HEK293 (cell line): ENCODE measurements around the gene TSPAN7.

Source experiments
- ZBTB10 ChIP-seq: fragments of 450-650 bp; formaldehyde crosslinking; IDR thresholded peaks from 2 replicates; pipeline ENCODE4 v1.5.1; 2016; ENCODE audit warnings: missing biosample characterization, missing genetic modification characterization
- ZBTB26 ChIP-seq: fragments of 450-650 bp; formaldehyde crosslinking; optimal IDR thresholded peaks from 2 replicates; pipeline ENCODE3; 2016; ENCODE audit warnings: missing biosample characterization, mild to moderate bottlenecking, missing genetic modification characterization
- ZNF157 ChIP-seq: fragments of 450-650 bp; formaldehyde crosslinking; IDR thresholded peaks from 2 replicates; pipeline ENCODE4 v1.5.1; 2016; ENCODE audit warnings: missing biosample characterization, missing genetic modification characterization
- ZNF302 ChIP-seq: fragments of 450-650 bp; formaldehyde crosslinking; IDR thresholded peaks from 2 replicates; pipeline ENCODE4 v1.5.1; 2016; ENCODE audit warnings: missing biosample characterization, missing genetic modification characterization, low read depth
- TF ChIP-seq, protein P1 (sequence below): fragments of 450-650 bp; formaldehyde crosslinking; IDR thresholded peaks from 2 replicates; pipeline ENCODE4 v1.5.1; 2016; ENCODE audit warnings: missing biosample characterization, missing genetic modification characterization
- TF ChIP-seq, protein P2 (sequence below): fragments of 450-650 bp; formaldehyde crosslinking; IDR thresholded peaks from 2 replicates; pipeline ENCODE4 v1.5.1; 2016; ENCODE audit warnings: missing biosample characterization, missing genetic modification characterization, borderline replicate concordance
- TF ChIP-seq, protein P3 (sequence below): sonication (generic); formaldehyde crosslinking; IDR thresholded peaks from 2 replicates; pipeline ENCODE4 v1.8.1; 2022; ENCODE audit warnings: mild to moderate bottlenecking, moderate library complexity, missing genetic modification reagents

DNA sequence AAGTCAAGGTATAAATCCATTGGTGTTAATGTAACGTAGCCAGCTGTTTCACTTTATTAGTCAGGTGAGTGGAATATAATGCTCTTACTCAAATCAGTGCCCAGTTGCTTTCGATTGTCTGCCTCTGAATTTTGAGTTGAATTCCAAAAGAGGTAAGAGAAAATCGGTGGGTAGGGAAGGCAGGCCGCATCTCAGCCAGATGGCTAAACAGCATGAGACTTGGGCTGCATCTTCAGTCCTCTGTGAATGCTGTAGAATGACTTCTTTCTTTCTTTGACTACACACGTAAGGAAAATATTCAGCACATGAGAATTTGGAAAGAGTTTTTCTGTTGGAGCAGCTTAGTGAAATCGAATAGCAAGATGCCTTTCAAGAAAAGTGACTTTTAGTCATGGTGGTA is 49.5 kb downstream of the TSPAN7 start:
- no peak for TF ChIP-seq ZBTB26
- TF ChIP-seq, protein P1, sequence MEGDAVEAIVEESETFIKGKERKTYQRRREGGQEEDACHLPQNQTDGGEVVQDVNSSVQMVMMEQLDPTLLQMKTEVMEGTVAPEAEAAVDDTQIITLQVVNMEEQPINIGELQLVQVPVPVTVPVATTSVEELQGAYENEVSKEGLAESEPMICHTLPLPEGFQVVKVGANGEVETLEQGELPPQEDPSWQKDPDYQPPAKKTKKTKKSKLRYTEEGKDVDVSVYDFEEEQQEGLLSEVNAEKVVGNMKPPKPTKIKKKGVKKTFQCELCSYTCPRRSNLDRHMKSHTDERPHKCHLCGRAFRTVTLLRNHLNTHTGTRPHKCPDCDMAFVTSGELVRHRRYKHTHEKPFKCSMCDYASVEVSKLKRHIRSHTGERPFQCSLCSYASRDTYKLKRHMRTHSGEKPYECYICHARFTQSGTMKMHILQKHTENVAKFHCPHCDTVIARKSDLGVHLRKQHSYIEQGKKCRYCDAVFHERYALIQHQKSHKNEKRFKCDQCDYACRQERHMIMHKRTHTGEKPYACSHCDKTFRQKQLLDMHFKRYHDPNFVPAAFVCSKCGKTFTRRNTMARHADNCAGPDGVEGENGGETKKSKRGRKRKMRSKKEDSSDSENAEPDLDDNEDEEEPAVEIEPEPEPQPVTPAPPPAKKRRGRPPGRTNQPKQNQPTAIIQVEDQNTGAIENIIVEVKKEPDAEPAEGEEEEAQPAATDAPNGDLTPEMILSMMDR (tag by site-specific recombination), result no peak
- no peak for TF ChIP-seq ZNF302 (tag by site-specific recombination)
- TF ChIP-seq, protein P2, sequence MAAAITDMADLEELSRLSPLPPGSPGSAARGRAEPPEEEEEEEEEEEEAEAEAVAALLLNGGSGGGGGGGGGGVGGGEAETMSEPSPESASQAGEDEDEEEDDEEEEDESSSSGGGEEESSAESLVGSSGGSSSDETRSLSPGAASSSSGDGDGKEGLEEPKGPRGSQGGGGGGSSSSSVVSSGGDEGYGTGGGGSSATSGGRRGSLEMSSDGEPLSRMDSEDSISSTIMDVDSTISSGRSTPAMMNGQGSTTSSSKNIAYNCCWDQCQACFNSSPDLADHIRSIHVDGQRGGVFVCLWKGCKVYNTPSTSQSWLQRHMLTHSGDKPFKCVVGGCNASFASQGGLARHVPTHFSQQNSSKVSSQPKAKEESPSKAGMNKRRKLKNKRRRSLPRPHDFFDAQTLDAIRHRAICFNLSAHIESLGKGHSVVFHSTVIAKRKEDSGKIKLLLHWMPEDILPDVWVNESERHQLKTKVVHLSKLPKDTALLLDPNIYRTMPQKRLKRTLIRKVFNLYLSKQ (tag by site-specific recombination), result no peak
- TF ChIP-seq, protein P3, sequence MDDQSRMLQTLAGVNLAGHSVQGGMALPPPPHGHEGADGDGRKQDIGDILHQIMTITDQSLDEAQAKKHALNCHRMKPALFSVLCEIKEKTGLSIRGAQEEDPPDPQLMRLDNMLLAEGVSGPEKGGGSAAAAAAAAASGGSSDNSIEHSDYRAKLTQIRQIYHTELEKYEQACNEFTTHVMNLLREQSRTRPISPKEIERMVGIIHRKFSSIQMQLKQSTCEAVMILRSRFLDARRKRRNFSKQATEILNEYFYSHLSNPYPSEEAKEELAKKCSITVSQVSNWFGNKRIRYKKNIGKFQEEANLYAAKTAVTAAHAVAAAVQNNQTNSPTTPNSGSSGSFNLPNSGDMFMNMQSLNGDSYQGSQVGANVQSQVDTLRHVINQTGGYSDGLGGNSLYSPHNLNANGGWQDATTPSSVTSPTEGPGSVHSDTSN (CRISPR knock-in tag), result no peak
- TF ChIP-seq ZBTB10 (tag by site-specific recombination), result no peak
- no peak for TF ChIP-seq ZNF157
